ENCODE data around the gene ZNF460. TPM values are rescaled to one million over a fixed set of nuclear protein-coding genes. Genes with fewer than 3 reads are reported as not detected.
"Not testable (repeated sequence)": the region's sequence is repeated elsewhere in the genome, so short reads cannot be mapped to it uniquely, and the experiment has no call there.

Gene ZNF460
- 10 to 100 TPM; 58.2 to 67.1 TPM for total RNA-seq

DNA sequence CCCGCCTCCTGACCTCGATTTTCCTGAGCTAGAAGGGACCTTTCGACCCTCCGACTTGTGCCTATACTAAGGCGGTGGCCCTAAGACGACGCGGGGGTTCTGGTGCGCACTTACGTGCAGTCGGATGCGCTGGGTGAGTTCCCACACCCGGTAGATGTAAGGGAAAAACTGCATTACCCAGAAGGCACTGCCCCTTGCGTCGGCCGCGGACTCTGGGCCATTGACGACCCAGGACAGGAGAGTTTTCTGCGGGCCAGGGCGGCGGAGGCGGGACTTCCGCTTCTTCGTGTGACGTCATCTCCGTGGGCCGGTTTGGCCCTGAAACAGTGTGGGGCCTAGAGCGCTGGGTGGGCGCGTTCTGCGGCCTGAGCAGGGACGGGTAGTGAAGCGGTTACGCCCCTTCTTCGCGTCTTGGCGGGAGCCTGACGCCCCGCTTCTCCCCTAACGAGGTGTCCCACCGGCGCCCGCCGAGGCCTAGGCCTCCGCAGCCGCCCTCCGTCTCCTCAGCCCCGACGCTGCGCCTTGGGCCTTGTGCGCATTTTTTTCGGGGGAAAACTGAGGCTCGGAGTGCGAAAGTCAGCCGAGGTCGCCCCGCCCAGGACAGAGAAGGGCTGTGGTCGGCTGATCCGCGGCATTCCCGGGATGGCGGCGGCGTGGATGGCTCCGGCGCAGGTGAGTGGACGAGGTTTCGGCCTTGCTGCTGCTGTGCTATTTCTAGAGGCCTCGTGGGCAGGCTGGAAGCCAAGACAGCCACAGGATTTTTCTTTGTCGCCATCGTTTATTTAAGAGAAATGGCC is at the start of gene ZNF460:
ZNF460 (plus strand) TSS at position 321 of the 797 bp plus-strand sequence; CDS start at position 643, 322 bp downstream.
- peaks cover 26% of the 10 kb centered on the region for H3K4me1 Mint-ChIP-seq
- H3K4me3 Mint-ChIP-seq: no peak within 1 kb of the TSS
- no peaks in the 10 kb centered on the region for H3K9me3 Mint-ChIP-seq
- no peak within 1 kb of the TSS for H3K27ac Mint-ChIP-seq
- ATAC-seq (ENCODE audit: low read depth) (peak; percentile 92), DNase-seq (peak; percentile 96)
- H3K27me3 Mint-ChIP-seq: no peaks in the 10 kb centered on the region
- POLR2A ChIA-PET: interaction anchor here (1.0 kb wide), 1 partner anchor 35 kb away, joined by 4 read pairs; no protein-coding TSS in a partner anchor
- peaks cover 37% of the 10 kb centered on the region for H3K36me3 Mint-ChIP-seq

GRCh38 chr19:57231686-57232085 is 48.6 kb upstream of the ZNF460 start:
- ATAC-seq (ENCODE audit: low read depth) (no peak), DNase-seq (no peak)
- Mint-ChIP-seq H3K9me3 (peaks cover 8% of the 10 kb centered on the region), H3K27me3 (no peaks in the 10 kb centered on the region), H3K4me1 (no peaks in the 10 kb centered on the region), H3K27ac (no peak overlapping the region), H3K36me3 (peaks cover 6% of the 10 kb centered on the region), H3K4me3 (no peak overlapping the region)
- POLR2A ChIA-PET: no interaction called here

GRCh38 chr19:57233207-57233606 is 47.1 kb upstream of the ZNF460 start:
- POLR2A ChIA-PET: no interaction called here
- no peak for ATAC-seq (ENCODE audit: low read depth)
- H3K4me3 Mint-ChIP-seq: no peak overlapping the region

DNA sequence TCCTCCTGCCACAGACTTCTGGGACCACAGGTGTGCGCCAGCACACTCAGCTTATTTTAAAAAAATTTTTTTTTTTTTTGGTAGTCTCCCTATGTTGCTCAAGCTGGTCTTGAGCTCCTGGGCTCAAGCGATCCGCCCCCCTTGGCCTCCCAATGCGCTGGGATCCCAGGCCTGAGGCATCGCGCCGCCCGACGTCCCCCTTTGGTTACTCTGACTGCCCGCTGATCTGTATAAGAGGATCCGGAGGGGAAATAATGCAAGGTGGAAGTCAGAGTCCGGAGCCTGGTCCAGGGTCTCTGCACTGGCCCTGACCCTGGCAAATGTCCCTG is 40.3 kb upstream of the ZNF460 start:
- ATAC-seq (ENCODE audit: low read depth) (no peak), DNase-seq (no peak)
- no peaks in the 10 kb centered on the region for H3K27me3 Mint-ChIP-seq
- peaks cover 21% of the 10 kb centered on the region for H3K4me1 Mint-ChIP-seq
- POLR2A ChIA-PET: interaction anchor here (0.7 to 1.5 kb wide), 4 partner anchors 16 to 691 kb away, joined by 3 to 5 read pairs (median 4); partner anchors contain the start of gene ZNF264
- peaks cover 1% of the 10 kb centered on the region for H3K9me3 Mint-ChIP-seq
- peak overlapping the region; percentile 96 for H3K27ac Mint-ChIP-seq
- peaks cover 11% of the 10 kb centered on the region for H3K36me3 Mint-ChIP-seq
- H3K4me3 Mint-ChIP-seq: peak overlapping the region; percentile 88

More at GRCh38 chr19:57233207-57233606, 47.1 kb upstream of the ZNF460 start:
- peaks cover 6% of the 10 kb centered on the region for H3K9me3 Mint-ChIP-seq
- no peak for DNase-seq
- no peak overlapping the region for H3K27ac Mint-ChIP-seq
- no peaks in the 10 kb centered on the region for H3K4me1 Mint-ChIP-seq
- peaks cover 5% of the 10 kb centered on the region for H3K36me3 Mint-ChIP-seq
- no peaks in the 10 kb centered on the region for H3K27me3 Mint-ChIP-seq

- peak; percentile 92 for ATAC-seq (ENCODE audit: low read depth)
- Mint-ChIP-seq H3K27me3 (no peaks in the 10 kb centered on the region), H3K4me1 (peaks cover 21% of the 10 kb centered on the region), H3K36me3 (peaks cover 15% of the 10 kb centered on the region), H3K4me3 (peak within 1 kb of the TSS; percentile 88), H3K27ac (peak within 1 kb of the TSS; percentile 96), H3K9me3 (peaks cover 1% of the 10 kb centered on the region)
- peak; percentile 92 for DNase-seq
- POLR2A ChIA-PET: interaction anchor here (0.7 to 1.5 kb wide), 8 partner anchors 17 to 1039 kb away, joined by 3 to 5 read pairs (median 4); partner anchors contain the start of genes ZNF264 and ZNF304
Measured at GRCh38 chr19:57240311-57241090, 39.8 kb upstream of the ZNF460 start, which contains the start of gene ZNF805. Gene ZNF805 (plus strand): TSS chr19:57240632. CDS start chr19:57240892, 260 bp downstream.

DNA sequence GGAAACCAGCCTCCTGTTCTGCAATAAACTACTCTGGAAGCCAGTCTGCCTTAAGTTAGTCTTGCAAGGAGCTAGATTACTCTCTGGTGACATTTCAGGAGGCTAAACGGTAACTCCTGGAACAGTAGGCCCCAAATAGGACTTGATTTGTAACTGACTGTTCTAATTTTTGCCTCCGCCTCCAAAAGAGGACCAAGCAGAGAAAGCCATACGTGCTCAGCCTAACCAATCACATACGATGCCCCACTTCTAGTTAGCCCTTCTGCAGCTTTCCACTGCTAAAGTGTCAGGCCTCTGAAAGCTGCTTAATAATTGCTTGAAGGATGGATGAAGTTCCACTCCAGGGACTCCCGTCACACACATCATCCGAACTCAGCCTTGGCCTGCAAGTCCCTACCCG is 39.1 kb upstream of the ZNF460 start:
- H3K27ac Mint-ChIP-seq: peak overlapping the region; percentile 96
- peaks cover 21% of the 10 kb centered on the region for H3K4me1 Mint-ChIP-seq
- H3K36me3 Mint-ChIP-seq: peaks cover 18% of the 10 kb centered on the region
- DNase-seq (no peak), ATAC-seq (ENCODE audit: low read depth) (no peak)
- H3K4me3 Mint-ChIP-seq: peak overlapping the region; percentile 88
- peaks cover 1% of the 10 kb centered on the region for H3K9me3 Mint-ChIP-seq
- POLR2A ChIA-PET: interaction anchor here (1.1 to 1.2 kb wide), 2 partner anchors 122 to 927 kb away, joined by 3 to 4 read pairs; no protein-coding TSS in a partner anchor
- no peaks in the 10 kb centered on the region for H3K27me3 Mint-ChIP-seq

DNA sequence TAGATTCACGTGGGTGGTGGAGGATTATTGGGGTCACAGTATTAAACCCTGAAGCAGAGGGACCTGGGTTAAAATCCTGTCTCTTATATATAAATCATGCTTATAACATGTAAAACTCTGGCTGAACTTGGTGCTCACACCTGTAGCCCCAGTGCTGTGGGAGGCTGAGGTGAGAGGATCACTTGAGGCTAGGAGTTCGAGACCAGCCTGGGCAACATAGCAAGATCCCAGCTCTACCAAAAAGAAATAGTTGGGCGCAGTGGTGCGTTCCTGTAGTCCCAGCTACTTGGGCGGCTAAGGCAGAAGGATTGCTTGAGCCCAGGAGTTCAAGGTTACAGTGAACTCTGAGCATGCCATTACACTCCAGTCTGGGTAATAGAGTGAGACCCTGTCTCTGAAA is 37.5 kb upstream of the ZNF460 start:
- Mint-ChIP-seq H3K27ac (no peak overlapping the region), H3K9me3 (no peaks in the 10 kb centered on the region), H3K4me3 (no peak overlapping the region), H3K4me1 (peaks cover 21% of the 10 kb centered on the region), H3K36me3 (peaks cover 24% of the 10 kb centered on the region), H3K27me3 (no peaks in the 10 kb centered on the region)
- POLR2A ChIA-PET: no interaction called here
- no peak for ATAC-seq (ENCODE audit: low read depth)
- no peak for DNase-seq

DNA sequence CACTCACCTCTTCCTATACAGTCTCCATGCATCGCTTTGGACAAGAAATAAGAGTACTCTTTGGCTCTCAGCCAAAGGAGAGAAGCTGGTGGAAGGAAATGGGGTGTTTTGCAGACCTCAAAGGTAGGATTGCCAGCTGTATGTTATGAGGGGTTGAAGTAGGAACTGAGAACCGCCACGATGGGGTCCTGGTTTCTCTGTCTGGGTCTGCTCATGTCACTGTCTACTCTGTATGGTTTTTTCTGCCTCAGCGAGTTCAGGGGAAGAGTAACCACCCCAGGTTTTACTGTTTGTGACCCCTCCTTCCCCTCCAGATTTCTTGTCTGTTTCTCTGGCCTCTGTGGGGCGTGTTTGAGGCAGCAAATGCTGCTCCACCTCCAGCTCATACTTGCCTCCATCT is 35.8 kb upstream of the ZNF460 start:
- no peak for ATAC-seq (ENCODE audit: low read depth)
- POLR2A ChIA-PET: no interaction called here
- Mint-ChIP-seq H3K27ac (no peak overlapping the region), H3K4me1 (peaks cover 21% of the 10 kb centered on the region), H3K4me3 (no peak overlapping the region), H3K27me3 (no peaks in the 10 kb centered on the region), H3K36me3 (peaks cover 33% of the 10 kb centered on the region), H3K9me3 (no peaks in the 10 kb centered on the region)
- no peak for DNase-seq

- H3K36me3 Mint-ChIP-seq: peaks cover 35% of the 10 kb centered on the region
- H3K27ac Mint-ChIP-seq: no peak overlapping the region
- H3K9me3 Mint-ChIP-seq: no peaks in the 10 kb centered on the region
- peaks cover 19% of the 10 kb centered on the region for H3K4me1 Mint-ChIP-seq
- no peak for ATAC-seq (ENCODE audit: low read depth)
- no peak overlapping the region for H3K4me3 Mint-ChIP-seq
- H3K27me3 Mint-ChIP-seq: no peaks in the 10 kb centered on the region
- no peak for DNase-seq
- POLR2A ChIA-PET: interaction anchor here (0.5 to 0.7 kb wide), 2 partner anchors 35 to 1054 kb away, joined by 4 read pairs; partner anchors contain the start of gene ZNF460
Measured at GRCh38 chr19:57245066-57245465, 35.2 kb upstream of the ZNF460 start.

DNA sequence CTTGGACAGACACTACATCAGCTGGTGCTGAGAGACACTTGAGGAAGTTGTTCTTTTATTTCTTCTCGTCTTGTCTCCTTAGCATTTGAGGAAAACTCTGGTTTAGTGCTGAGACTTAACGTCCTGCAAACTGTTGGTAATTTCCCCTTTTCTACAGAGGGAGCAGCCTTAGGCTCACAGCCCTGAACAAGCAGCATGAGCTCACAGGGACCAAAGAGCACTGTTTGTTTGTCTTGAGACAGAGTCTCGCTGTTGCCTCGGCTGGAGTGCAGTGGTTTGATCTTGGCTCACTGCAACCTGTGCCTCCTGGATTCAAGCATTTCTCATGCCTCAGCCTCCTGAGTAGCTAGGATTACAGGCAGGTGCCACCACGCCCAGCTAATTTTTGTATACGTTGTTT is 34.3 kb upstream of the ZNF460 start:
- POLR2A ChIA-PET: no interaction called here
- H3K4me1 Mint-ChIP-seq: peaks cover 17% of the 10 kb centered on the region
- ATAC-seq (ENCODE audit: low read depth) (no peak), DNase-seq (no peak)
- no peaks in the 10 kb centered on the region for H3K27me3 Mint-ChIP-seq
- H3K36me3 Mint-ChIP-seq: peaks cover 42% of the 10 kb centered on the region
- H3K4me3 Mint-ChIP-seq: no peak overlapping the region
- peaks cover 4% of the 10 kb centered on the region for H3K9me3 Mint-ChIP-seq
- H3K27ac Mint-ChIP-seq: no peak overlapping the region

DNA sequence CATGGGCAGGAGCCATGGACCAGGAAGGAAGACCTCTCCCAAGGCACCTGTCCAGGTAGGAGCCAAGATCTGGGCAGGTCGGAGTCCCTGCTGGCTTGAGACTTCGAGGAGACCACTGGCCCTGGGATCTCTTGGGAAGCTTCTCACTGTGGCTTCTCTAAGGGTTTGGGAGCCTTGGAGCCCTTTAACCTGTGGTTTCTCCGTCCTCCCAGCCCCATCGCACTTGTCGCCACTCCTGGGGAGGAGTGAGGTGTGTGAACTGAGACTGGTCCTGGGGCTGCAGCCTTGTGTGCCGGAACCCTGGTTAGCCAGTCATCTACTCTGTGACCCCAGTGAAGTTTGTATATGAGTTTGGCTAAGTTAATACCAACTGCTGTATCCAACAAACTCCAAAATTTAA is 31.6 kb upstream of the ZNF460 start:
- no peak for ATAC-seq (ENCODE audit: low read depth)
- DNase-seq: no peak
- H3K27me3 Mint-ChIP-seq: no peaks in the 10 kb centered on the region
- peaks cover 13% of the 10 kb centered on the region for H3K9me3 Mint-ChIP-seq
- H3K36me3 Mint-ChIP-seq: peaks cover 68% of the 10 kb centered on the region
- H3K27ac Mint-ChIP-seq: no peak overlapping the region
- no peak overlapping the region for H3K4me3 Mint-ChIP-seq
- no peaks in the 10 kb centered on the region for H3K4me1 Mint-ChIP-seq
- POLR2A ChIA-PET: no interaction called here

DNA sequence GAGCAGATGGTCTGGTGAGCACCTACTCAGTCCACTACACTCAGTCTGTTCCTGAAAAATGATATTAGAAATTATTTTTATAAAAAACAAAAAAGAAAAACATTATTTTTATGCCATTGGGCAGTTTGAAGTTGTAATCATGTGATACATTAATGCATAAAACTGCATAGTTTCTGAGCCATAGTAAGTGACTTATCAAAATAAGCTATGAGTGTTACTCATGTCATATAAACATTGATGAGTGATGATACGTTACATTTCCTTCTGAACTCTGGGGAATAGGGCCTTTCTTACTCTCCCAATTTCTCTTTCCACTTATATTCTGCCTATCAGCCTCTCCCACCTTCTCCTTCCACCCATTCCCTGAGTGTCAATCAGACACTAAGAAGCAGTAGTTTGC is 31.0 kb upstream of the ZNF460 start:
- Mint-ChIP-seq H3K27me3 (no peaks in the 10 kb centered on the region), H3K27ac (no peak overlapping the region), H3K36me3 (peaks cover 72% of the 10 kb centered on the region), H3K4me3 (no peak overlapping the region), H3K4me1 (no peaks in the 10 kb centered on the region), H3K9me3 (peaks cover 13% of the 10 kb centered on the region)
- no peak for DNase-seq
- POLR2A ChIA-PET: no interaction called here
- ATAC-seq (ENCODE audit: low read depth): no peak

DNA sequence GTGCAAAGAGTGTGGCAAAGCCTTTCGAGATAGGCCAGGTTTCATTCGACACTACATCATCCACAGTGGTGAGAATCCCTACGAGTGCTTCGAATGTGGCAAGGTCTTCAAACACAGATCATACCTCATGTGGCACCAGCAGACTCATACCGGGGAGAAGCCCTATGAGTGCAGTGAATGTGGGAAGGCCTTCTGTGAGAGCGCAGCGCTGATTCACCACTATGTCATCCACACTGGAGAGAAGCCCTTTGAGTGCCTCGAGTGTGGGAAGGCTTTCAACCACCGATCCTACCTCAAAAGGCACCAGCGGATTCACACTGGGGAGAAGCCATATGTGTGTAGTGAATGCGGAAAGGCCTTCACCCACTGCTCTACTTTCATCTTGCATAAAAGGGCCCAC is 26.5 kb upstream of the ZNF460 start:
- H3K4me3 Mint-ChIP-seq; POLR2A ChIA-PET; H3K27me3 Mint-ChIP-seq; DNase-seq; ATAC-seq (ENCODE audit: low read depth); H3K4me1 Mint-ChIP-seq; H3K27ac Mint-ChIP-seq: not testable (repeated sequence)
- Mint-ChIP-seq H3K9me3 (peaks cover 15% of the 10 kb centered on the region), H3K36me3 (peaks cover 77% of the 10 kb centered on the region)
